Panc1 (cell line): ENCODE measurements around the gene MED25.

Experiments used
- CTCF ChIP-seq: fragments of 450-650 bp; IDR thresholded peaks from 2 replicates; pipeline ENCODE4 v1.5.1; 2017; ENCODE audit warnings: mild to moderate bottlenecking
- SIN3A ChIP-seq: IDR thresholded peaks from 2 replicates; pipeline ENCODE4 v1.6.1; 2012; ENCODE audit warnings: low read depth, mild to moderate bottlenecking, low read length, moderate library complexity, borderline replicate concordance; ENCODE audit not compliant: insufficient read depth

- TF ChIP-seq CTCF, result no peak
- TF ChIP-seq SIN3A, result no peak
Observed at GRCh38 chr19:49790866-49791265, 27.2 kb upstream of the MED25 start.
